Spleen (tissue), 7 donors: Measurements from ENCODE around the gene BNC2.

Experiments
- CTCF ChIP-seq, 11 experiments: fragments of 200-600 bp in 7 of 11; fragments of 450-650 bp in 4 of 11; sonication (generic) in 4 of 11; IDR thresholded peaks in 8 of 11; conservative IDR thresholded peaks in 3 of 11; 1 replicate in 7 of 11; 2 replicates in 4 of 11; pipeline versions ENCODE4 v1.4.0 to v1.8.0; 2016 to 2021; ENCODE audit warnings: antibody characterized with exemption in 11 of 11, inconsistent platforms in 4 of 11, mild to moderate bottlenecking in 1 of 11
- POLR2A ChIP-seq, 3 donors: fragments of 450-650 bp; IDR thresholded peaks; one replicate each; pipeline ENCODE4 v1.5.1; 2017; ENCODE audit warnings: antibody characterized with exemption in 3 of 3, mild to moderate bottlenecking in 1 of 3
- donor health status: DM: no; HTN: no; CAD: no; lungs with moderate emphysema.
- donor health status: DM: no; HTN: no; CAD: no.
- donor health status: DM: no; HTN: no; CAD: no.

DNA sequence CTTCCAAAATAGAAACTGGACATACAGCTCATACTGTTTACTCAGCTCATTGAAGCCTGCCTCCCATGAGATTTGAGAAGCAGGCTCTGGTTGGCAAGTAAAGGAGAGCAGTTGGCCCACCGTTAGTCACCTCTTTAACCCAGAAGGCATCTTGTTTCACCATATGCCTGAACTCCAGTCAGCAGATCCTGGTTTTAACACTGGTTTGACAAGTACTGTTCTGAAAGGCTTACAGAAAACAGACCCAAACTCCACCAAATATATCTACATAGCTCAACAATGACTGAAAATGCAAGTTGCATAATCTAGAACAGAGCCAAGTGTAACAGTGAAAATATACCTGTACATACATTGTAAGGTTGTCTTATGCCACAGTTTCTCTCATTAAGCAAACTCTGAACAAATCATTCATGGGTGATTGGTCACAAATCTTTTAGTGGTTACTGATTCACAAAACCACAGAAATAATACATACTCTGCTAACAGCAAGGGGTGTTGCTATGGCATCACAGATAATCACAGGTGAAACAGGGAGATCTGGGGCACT, 198.8 kb downstream of the BNC2 start:
- TF ChIP-seq POLR2A (IDR thresholded peaks at IDR 0.05) = no peak
- TF ChIP-seq CTCF (IDR thresholded peaks at IDR 0.05 in 8 of 11, conservative IDR thresholded peaks at IDR 0.05 in 3 of 11) = no peak
